ENCODE measurements around the gene TSC22D4. TPM values are rescaled to one million over a fixed set of nuclear protein-coding genes. Genes with fewer than 3 reads are reported as not detected.

The TSC22D4 gene
- total and polyA plus RNA-seq, 9 of the 15 experiments (the other 6 are each of a cell fraction or from before 2014, with no cell fraction given) = 0.37 to 107 (median 28.7) TPM

DNA sequence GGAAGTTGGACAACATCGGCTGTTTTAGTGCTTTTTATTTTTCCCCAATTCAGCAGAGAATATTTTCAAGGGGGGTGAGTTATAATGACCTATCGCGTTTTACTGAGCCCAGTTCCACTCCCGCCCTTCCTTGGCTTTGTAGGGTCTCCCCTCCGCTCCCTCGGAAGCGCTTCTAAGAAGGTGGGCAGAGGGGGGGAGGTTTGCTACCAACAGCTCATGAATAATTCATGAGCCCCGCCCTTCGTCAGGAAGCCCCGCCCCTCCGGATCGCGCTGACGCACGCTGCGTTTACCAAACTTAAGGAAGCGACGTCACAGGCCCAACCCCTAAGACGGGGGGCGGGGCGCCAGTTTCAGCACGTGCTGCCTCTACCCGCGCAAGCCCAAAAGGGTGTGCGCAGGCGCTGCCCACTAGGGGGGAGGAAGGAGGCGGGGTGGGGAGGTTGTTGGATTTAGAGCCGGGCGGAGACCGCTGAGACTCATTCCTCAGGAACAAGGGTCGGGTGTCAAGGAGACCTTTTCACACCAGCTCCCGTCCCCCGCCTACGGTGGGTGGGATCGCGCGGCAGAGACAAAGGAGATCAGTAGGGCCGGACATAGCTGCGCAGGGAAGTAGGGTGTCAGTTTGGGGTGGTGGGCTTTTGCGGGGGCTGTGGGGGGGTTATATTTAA, 49.9 kb downstream of the TSC22D4 start (continued):
- TF ChIP-seq, protein P1, sequence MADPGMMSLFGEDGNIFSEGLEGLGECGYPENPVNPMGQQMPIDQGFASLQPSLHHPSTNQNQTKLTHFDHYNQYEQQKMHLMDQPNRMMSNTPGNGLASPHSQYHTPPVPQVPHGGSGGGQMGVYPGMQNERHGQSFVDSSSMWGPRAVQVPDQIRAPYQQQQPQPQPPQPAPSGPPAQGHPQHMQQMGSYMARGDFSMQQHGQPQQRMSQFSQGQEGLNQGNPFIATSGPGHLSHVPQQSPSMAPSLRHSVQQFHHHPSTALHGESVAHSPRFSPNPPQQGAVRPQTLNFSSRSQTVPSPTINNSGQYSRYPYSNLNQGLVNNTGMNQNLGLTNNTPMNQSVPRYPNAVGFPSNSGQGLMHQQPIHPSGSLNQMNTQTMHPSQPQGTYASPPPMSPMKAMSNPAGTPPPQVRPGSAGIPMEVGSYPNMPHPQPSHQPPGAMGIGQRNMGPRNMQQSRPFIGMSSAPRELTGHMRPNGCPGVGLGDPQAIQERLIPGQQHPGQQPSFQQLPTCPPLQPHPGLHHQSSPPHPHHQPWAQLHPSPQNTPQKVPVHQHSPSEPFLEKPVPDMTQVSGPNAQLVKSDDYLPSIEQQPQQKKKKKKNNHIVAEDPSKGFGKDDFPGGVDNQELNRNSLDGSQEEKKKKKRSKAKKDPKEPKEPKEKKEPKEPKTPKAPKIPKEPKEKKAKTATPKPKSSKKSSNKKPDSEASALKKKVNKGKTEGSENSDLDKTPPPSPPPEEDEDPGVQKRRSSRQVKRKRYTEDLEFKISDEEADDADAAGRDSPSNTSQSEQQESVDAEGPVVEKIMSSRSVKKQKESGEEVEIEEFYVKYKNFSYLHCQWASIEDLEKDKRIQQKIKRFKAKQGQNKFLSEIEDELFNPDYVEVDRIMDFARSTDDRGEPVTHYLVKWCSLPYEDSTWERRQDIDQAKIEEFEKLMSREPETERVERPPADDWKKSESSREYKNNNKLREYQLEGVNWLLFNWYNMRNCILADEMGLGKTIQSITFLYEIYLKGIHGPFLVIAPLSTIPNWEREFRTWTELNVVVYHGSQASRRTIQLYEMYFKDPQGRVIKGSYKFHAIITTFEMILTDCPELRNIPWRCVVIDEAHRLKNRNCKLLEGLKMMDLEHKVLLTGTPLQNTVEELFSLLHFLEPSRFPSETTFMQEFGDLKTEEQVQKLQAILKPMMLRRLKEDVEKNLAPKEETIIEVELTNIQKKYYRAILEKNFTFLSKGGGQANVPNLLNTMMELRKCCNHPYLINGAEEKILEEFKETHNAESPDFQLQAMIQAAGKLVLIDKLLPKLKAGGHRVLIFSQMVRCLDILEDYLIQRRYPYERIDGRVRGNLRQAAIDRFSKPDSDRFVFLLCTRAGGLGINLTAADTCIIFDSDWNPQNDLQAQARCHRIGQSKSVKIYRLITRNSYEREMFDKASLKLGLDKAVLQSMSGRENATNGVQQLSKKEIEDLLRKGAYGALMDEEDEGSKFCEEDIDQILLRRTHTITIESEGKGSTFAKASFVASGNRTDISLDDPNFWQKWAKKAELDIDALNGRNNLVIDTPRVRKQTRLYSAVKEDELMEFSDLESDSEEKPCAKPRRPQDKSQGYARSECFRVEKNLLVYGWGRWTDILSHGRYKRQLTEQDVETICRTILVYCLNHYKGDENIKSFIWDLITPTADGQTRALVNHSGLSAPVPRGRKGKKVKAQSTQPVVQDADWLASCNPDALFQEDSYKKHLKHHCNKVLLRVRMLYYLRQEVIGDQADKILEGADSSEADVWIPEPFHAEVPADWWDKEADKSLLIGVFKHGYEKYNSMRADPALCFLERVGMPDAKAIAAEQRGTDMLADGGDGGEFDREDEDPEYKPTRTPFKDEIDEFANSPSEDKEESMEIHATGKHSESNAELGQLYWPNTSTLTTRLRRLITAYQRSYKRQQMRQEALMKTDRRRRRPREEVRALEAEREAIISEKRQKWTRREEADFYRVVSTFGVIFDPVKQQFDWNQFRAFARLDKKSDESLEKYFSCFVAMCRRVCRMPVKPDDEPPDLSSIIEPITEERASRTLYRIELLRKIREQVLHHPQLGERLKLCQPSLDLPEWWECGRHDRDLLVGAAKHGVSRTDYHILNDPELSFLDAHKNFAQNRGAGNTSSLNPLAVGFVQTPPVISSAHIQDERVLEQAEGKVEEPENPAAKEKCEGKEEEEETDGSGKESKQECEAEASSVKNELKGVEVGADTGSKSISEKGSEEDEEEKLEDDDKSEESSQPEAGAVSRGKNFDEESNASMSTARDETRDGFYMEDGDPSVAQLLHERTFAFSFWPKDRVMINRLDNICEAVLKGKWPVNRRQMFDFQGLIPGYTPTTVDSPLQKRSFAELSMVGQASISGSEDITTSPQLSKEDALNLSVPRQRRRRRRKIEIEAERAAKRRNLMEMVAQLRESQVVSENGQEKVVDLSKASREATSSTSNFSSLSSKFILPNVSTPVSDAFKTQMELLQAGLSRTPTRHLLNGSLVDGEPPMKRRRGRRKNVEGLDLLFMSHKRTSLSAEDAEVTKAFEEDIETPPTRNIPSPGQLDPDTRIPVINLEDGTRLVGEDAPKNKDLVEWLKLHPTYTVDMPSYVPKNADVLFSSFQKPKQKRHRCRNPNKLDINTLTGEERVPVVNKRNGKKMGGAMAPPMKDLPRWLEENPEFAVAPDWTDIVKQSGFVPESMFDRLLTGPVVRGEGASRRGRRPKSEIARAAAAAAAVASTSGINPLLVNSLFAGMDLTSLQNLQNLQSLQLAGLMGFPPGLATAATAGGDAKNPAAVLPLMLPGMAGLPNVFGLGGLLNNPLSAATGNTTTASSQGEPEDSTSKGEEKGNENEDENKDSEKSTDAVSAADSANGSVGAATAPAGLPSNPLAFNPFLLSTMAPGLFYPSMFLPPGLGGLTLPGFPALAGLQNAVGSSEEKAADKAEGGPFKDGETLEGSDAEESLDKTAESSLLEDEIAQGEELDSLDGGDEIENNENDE (IDR thresholded peaks at IDR 0.05; ENCODE audit: low read depth, low read length) = no peak
- TF ChIP-seq MYBL2 (IDR thresholded peaks at IDR 0.05; ENCODE audit: low read depth) (peak; percentile 98), MYBL2 (CRISPR knock-in tag; IDR thresholded peaks at IDR 0.05; ENCODE audit: borderline replicate concordance) (no peak; the same call in 1 of the 2 replicates), TAL1 (IDR thresholded peaks at IDR 0.05) (no peak), THRAP3 (IDR thresholded peaks at IDR 0.05; ENCODE audit: borderline replicate concordance) (peak; percentile 24; the same call in 1 of the 2 replicates), PHF20 (IDR thresholded peaks at IDR 0.05; ENCODE audit: partially characterized antibody) (no peak), NONO (IDR thresholded peaks at IDR 0.05; ENCODE audit: low read depth in 2 of 2, low read length in 1 of 2) (0 out of 4 replicates have a peak, but pooled peaks of 1 of the 2 experiments have one; percentile 32), POU5F1 (IDR thresholded peaks at IDR 0.05; ENCODE audit: borderline replicate concordance, low read depth, low read length, partially characterized antibody) (no peak), BHLHE40 (IDR thresholded peaks at IDR 0.05; ENCODE audit: low read length) (peak; percentile 100), GTF2F1 (IDR thresholded peaks at IDR 0.05; ENCODE audit: low read depth, low read length) (peak; percentile 63), C11orf30 (IDR thresholded peaks at IDR 0.05; ENCODE audit: low read depth) (peak; percentile 95), ZNF766 (CRISPR knock-in tag; conservative IDR thresholded peaks at IDR 0.05) (no peak)
- TF ChIP-seq, protein P2, sequence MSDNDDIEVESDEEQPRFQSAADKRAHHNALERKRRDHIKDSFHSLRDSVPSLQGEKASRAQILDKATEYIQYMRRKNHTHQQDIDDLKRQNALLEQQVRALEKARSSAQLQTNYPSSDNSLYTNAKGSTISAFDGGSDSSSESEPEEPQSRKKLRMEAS (CRISPR knock-in tag; IDR thresholded peaks at IDR 0.05) = peak; percentile 94
- TF ChIP-seq, protein P3, sequence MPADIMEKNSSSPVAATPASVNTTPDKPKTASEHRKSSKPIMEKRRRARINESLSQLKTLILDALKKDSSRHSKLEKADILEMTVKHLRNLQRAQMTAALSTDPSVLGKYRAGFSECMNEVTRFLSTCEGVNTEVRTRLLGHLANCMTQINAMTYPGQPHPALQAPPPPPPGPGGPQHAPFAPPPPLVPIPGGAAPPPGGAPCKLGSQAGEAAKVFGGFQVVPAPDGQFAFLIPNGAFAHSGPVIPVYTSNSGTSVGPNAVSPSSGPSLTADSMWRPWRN (IDR thresholded peaks at IDR 0.05; ENCODE audit: low read depth) = peak; percentile 84
- TF ChIP-seq, protein P4, sequence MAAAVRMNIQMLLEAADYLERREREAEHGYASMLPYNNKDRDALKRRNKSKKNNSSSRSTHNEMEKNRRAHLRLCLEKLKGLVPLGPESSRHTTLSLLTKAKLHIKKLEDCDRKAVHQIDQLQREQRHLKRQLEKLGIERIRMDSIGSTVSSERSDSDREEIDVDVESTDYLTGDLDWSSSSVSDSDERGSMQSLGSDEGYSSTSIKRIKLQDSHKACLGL (CRISPR knock-in tag; IDR thresholded peaks at IDR 0.05; ENCODE audit: borderline replicate concordance, poor library complexity, severe bottlenecking) = no peak

Measured in K562 (cell line).